ENCODE measurements around the gene GM2A. TPM values are rescaled to one million over a fixed set of nuclear protein-coding genes. Genes with fewer than 3 reads are reported as not detected.

GM2A gene
- total RNA-seq, 1 donor from 2014 or later: 27.6 TPM

DNA sequence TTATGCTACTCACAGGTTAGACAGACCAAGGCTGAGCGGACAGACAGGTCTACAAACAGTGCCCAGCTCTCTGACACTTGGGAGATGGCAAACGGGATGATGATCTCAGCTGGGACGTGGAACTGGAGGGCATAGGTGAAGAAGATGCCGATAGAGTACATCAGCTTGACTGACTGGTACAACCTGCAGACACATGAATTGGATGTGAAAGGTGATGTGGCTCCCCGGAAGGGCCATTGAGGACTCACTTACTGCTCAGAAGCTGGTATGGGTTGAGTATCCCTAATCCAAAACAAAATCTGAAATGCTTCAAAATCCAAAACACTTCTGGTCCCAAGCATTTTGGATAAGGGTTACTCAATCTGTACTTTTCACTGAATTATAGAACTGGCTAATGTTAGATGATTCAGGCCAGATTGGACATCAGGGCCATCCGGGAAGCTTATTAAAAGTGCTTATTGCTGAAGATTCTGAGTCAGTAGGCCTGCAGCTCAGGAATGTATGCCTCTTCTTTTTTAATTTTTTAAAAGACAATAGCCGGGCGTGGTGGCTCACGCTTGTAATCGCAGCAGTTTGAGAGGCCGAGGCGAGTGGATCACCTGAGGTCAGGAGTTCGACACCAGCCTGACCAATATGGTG lies 28.1 kb downstream of the GM2A start:
- no peaks in the 10 kb centered on the region for H3K9me3 Mint-ChIP-seq
- H3K36me3 Mint-ChIP-seq (ENCODE audit: low read depth): no peaks in the 10 kb centered on the region
- H3K27ac Mint-ChIP-seq (ENCODE audit: unreplicated experiment): no peak overlapping the region
- TF ChIP-seq, protein P1, sequence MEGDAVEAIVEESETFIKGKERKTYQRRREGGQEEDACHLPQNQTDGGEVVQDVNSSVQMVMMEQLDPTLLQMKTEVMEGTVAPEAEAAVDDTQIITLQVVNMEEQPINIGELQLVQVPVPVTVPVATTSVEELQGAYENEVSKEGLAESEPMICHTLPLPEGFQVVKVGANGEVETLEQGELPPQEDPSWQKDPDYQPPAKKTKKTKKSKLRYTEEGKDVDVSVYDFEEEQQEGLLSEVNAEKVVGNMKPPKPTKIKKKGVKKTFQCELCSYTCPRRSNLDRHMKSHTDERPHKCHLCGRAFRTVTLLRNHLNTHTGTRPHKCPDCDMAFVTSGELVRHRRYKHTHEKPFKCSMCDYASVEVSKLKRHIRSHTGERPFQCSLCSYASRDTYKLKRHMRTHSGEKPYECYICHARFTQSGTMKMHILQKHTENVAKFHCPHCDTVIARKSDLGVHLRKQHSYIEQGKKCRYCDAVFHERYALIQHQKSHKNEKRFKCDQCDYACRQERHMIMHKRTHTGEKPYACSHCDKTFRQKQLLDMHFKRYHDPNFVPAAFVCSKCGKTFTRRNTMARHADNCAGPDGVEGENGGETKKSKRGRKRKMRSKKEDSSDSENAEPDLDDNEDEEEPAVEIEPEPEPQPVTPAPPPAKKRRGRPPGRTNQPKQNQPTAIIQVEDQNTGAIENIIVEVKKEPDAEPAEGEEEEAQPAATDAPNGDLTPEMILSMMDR (conservative IDR thresholded peaks at IDR 0.05): no peak
- no peaks in the 10 kb centered on the region for H3K4me1 Mint-ChIP-seq
- H3K4me3 Mint-ChIP-seq: no peak overlapping the region
- peaks cover 4% of the 10 kb centered on the region for H3K27me3 Mint-ChIP-seq (ENCODE audit: low read depth)
- DNase-seq (ENCODE audit: low read depth, low spot score): no peak

DNA sequence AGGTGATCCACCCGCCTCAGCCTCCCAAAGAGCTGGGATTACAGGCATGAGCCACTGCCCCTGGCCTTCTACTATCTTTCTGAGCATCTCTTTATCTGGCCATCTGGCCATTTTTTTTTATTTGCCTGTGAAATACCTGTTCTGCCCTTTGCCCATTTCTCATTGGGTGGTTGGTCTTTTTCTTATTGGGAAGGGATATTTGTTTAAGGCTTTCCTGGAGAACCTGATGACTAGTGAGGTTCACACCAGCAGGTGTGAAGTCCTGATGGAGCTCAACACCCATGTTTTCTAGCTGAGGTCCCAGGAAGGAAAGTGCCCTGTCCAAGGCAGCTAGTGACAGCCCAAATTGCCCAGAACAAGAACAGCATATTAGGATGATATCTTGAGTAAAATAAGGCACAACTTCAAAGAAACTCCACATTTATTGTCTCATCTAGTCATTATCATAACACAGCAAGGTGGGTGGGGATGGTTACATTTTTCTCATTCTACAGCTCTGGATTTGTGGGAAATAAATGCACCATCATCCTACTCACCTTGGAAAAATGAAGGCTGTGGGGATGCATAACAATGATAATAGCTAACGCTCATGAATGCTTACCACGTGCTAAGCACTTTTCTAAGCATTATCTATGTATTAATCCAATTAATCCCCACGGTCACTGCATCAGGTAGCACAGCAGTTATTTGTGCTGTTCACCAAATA lies 30.3 kb downstream of the GM2A start:
- DNase-seq (ENCODE audit: low read depth, low spot score): no peak
- peaks cover 4% of the 10 kb centered on the region for H3K27me3 Mint-ChIP-seq (ENCODE audit: low read depth)
- H3K9me3 Mint-ChIP-seq: no peaks in the 10 kb centered on the region
- H3K4me3 Mint-ChIP-seq: no peak overlapping the region
- H3K36me3 Mint-ChIP-seq (ENCODE audit: low read depth): no peaks in the 10 kb centered on the region
- no peaks in the 10 kb centered on the region for H3K4me1 Mint-ChIP-seq
- TF ChIP-seq, protein P1 (conservative IDR thresholded peaks at IDR 0.05): no peak
- no peak overlapping the region for H3K27ac Mint-ChIP-seq (ENCODE audit: unreplicated experiment)

DNA sequence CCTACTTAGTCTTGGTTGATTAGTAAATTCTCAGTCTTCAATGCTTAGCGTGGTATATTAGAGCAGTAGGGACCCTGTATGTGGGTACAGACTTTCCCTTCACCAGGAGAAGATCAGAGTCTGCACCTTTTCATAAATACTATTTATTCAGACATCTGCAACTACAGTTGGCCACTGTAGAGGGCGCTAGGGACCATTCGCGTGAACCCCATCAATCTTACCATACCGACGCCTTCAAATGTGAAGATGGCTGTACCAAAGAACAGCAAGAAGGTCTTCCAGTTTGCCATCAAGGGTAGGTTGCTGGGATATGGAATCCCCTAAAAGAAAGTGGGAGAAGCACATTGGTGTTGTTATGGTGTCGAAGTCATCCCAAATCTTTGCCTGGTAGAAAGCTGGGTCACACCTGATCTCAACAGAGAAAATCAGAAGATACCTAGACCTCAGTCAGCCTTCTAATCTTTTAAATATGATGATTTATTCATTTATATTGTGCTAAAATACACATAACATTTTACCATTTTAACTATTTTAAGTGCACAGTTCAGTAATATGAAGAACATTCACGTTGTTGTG lies 31.5 kb downstream of the GM2A start:
- no peak for DNase-seq (ENCODE audit: low read depth, low spot score)
- Mint-ChIP-seq H3K36me3 (ENCODE audit: low read depth) (no peaks in the 10 kb centered on the region), H3K9me3 (no peaks in the 10 kb centered on the region), H3K4me3 (no peak overlapping the region), H3K27ac (ENCODE audit: unreplicated experiment) (no peak overlapping the region), H3K27me3 (ENCODE audit: low read depth) (peaks cover 4% of the 10 kb centered on the region), H3K4me1 (no peaks in the 10 kb centered on the region)
- TF ChIP-seq, protein P1 (conservative IDR thresholded peaks at IDR 0.05): peak; percentile 27

DNA sequence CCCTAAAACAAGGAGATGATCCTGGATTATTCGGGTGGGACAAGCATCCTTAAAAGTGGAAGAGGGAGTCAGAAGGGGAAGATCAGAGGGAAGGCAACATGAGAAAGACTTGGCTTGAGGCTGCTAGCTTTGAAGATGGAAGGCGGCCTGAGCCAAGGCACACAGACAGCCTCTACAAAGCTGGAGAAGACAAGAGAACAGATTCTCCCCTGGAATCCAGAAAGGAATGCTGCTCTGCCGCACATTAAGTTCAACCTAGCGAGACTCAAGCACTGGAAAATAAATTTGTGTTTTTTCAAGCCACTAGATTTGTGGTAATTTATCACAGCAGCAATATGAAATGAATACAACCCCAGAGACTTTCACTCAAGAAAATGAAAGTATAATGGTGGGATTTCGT lies 32.7 kb downstream of the GM2A start:
- H3K9me3 Mint-ChIP-seq: no peaks in the 10 kb centered on the region
- no peak overlapping the region for H3K4me3 Mint-ChIP-seq

DNA sequence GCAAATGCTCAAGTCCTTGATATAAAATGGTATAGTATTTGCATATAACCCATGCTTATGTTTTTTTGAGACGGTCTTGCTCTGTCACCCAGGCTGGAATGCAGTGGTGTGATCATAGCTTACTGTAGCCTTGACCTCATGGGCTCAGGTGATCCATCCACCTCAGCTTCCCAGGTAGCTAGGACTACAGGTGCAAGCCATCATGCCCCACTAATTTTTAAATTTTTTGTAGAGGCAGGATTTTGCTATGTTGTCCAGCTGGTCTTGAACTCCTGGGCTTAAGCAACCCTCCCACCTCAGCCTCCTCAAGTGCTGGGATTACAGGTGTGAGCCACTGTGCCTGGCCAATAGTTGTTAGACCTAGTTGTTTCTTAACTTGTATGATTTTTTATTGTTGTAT lies 33.3 kb downstream of the GM2A start:
- Mint-ChIP-seq H3K4me1 (no peaks in the 10 kb centered on the region), H3K27me3 (ENCODE audit: low read depth) (peaks cover 4% of the 10 kb centered on the region), H3K9me3 (peaks cover 1% of the 10 kb centered on the region), H3K27ac (ENCODE audit: unreplicated experiment) (no peak overlapping the region), H3K36me3 (ENCODE audit: low read depth) (no peaks in the 10 kb centered on the region), H3K4me3 (no peak overlapping the region)
- TF ChIP-seq, protein P1 (conservative IDR thresholded peaks at IDR 0.05): no peak
- DNase-seq (ENCODE audit: low read depth, low spot score): no peak

More for the DNA sequence above, 32.7 kb downstream of the GM2A start:
- no peaks in the 10 kb centered on the region for H3K36me3 Mint-ChIP-seq (ENCODE audit: low read depth)
- H3K27ac Mint-ChIP-seq (ENCODE audit: unreplicated experiment): no peak overlapping the region
- no peaks in the 10 kb centered on the region for H3K4me1 Mint-ChIP-seq
- TF ChIP-seq, protein P1 (conservative IDR thresholded peaks at IDR 0.05): no peak
- peaks cover 4% of the 10 kb centered on the region for H3K27me3 Mint-ChIP-seq (ENCODE audit: low read depth)
- no peak for DNase-seq (ENCODE audit: low read depth, low spot score)

All from neural crest cell (in vitro differentiated cells).